ENCODE results near the gene PRPF40B. TPM values are rescaled to one million over a fixed set of nuclear protein-coding genes. Genes with fewer than 3 reads are reported as not detected.

PRPF40B gene
- total and polyA plus RNA-seq, 8 donors = 11.2 to 58.3 (median 15.0) TPM

DNA sequence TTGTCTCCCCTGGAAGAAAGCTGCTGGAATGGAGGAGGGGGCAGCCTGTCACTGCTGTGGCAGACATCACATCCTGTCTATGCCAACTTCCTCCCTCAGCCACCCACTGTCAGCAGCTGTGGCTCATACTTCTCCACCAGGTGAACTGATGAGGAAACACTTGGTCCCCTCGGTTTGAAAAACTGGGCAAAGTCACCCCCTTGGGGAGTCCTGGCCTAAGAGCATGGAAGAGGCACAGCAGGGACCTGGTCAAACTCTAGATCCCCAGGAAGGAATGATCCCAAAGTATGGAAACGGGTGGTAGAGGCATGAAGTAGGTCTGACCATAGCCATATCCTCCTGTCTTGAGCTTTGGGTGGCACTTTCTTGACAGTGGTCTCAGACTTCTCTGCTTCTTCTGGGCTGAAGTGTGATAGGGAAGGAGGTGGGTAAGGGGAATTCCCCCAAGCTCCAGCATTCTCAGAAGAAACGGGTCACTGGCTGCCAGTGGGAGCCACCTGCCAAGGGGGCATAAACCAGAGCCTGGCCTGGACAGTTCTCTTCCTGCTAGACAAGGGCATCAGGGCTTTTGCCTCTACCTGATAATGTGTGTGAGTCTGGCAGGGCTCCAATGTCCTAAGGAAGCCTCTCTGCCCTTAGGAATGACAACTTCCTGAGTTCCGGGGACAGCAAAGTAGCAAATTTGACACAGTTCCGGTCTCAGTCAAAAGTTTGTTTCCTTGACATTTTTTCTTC lies 47.8 kb downstream of the PRPF40B start:
- intact Hi-C loops (cut with DNase I) = no loop called here
- Histone ChIP-seq H3K4me3 (no peak overlapping the region), H3K4me1 (peaks cover 7 to 25% (median 20%) of the 10 kb centered on the region in 3 donors), H3K27ac (peak overlapping the region in 2 of 4 donors; percentile 43 to 87), H3K9me3 (no peaks in the 10 kb centered on the region), H3K36me3 (no peaks in the 10 kb centered on the region), H3K27me3 (no peaks in the 10 kb centered on the region)
- TF ChIP-seq CTCF (IDR thresholded peaks at IDR 0.05) = no peak
- ATAC-seq = no peak
- no peak for DNase-seq
- WGBS, 2 donors = 66 to 68% methylated on average over 5 of the region's 5 CpGs
- FAIRE-seq = no peak

DNA sequence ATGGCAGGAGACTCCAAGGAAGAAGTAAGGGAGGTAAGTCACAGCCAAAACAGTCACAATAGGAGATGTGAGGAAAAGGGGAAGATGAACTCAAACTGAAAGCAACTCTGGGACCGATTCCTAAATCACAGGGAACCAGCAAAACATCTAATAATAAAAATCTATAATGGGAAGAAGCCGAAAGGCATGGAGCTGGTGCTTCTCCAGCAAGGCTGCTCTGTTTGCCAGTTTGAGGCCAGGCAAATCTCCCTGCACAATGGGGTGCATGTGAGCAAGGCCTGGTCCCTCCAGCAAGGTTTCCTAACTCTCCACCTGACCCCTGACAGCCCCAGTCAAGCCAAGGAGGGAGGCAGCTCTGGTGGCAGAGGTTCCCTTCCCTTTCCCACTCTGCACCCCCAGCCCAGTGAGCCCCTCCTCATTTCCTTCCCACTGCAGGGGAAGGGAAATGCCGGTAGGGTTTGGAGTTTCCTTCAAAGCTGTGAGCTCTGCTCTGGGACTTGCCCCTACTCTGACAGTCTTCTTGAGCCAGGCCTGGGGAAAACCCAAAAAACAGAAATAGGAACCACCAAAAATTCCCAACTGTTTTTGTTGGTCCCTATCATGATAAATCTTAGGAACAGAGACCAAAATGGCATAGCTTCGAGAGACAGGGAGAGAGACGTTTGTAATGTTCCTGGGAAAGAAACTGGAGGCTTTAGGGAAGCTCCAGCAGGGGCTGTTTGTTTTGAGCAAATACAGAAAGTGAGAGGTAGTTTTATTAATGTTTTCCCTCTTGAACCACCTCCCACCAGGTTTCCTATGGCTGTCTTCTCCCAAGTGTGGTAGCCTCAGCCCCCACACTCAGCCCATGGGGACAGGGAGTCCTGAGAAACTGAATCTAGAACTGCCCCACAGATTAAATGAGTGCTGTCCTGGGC lies 49.2 kb downstream of the PRPF40B start:
- no peak for TF ChIP-seq CTCF (IDR thresholded peaks at IDR 0.05)
- Histone ChIP-seq H3K27ac (peak overlapping the region; percentile 74 to 89 (median 85)), H3K9me3 (no peaks in the 10 kb centered on the region), H3K27me3 (no peaks in the 10 kb centered on the region), H3K4me1 (peaks cover 7 to 25% (median 20%) of the 10 kb centered on the region in 3 donors), H3K4me3 (no peak overlapping the region), H3K36me3 (no peaks in the 10 kb centered on the region)
- WGBS, 2 donors = 63 to 64% methylated on average over 5 of the region's 5 CpGs
- FAIRE-seq (no peak), DNase-seq (no peak), ATAC-seq (peak in 3 of 4 donors; percentile 2 to 6 (median 3))
- intact Hi-C loops (cut with DNase I) = no loop called here

- no peaks in the 10 kb centered on the region for H3K27me3 ChIP-seq
- no peak overlapping the region for H3K4me3 ChIP-seq
- H3K4me1 ChIP-seq = peaks cover 7 to 25% (median 20%) of the 10 kb centered on the region in 3 donors
- 7 to 21% methylated on average over 13 of the region's 13 CpGs for WGBS, 2 donors
- DNase-seq (peak; percentile 86 to 95 (median 88)), FAIRE-seq (no peak), ATAC-seq (peak; percentile 96 to 99 (median 97))
- H3K9me3 ChIP-seq = no peaks in the 10 kb centered on the region
- TF ChIP-seq CTCF (IDR thresholded peaks at IDR 0.05) = peak; percentile 11 to 37 (median 20)
- H3K36me3 ChIP-seq = no peaks in the 10 kb centered on the region
- H3K27ac ChIP-seq = peak overlapping the region; percentile 74 to 89 (median 85)
- intact Hi-C loops (cut with DNase I) = no loop called here
These were observed 50.3 kb downstream of the PRPF40B start for GRCh38 chr12:49673446-49674317.

GRCh38 chr12:49674318-49674981 lies 51.1 kb downstream of the PRPF40B start:
- no peak overlapping the region for H3K4me3 ChIP-seq
- DNase-seq = no peak
- peaks cover 7 to 25% (median 20%) of the 10 kb centered on the region in 3 donors for H3K4me1 ChIP-seq
- H3K9me3 ChIP-seq = no peaks in the 10 kb centered on the region
- no peak for TF ChIP-seq CTCF (IDR thresholded peaks at IDR 0.05)
- H3K36me3 ChIP-seq = no peaks in the 10 kb centered on the region
- peak overlapping the region; percentile 74 to 89 (median 85) for H3K27ac ChIP-seq
- no peaks in the 10 kb centered on the region for H3K27me3 ChIP-seq
- WGBS, 2 donors = 74 to 82% methylated on average over 4 of the region's 4 CpGs
- intact Hi-C loops (cut with DNase I) = no loop called here
- FAIRE-seq = no peak
- ATAC-seq = peak in 3 of 4 donors; percentile 2 to 8 (median 2)
